ENCODE measurements around the gene SF3B4. TPM values are rescaled to one million over a fixed set of nuclear protein-coding genes. Genes with fewer than 3 reads are reported as not detected.
A peak's percentile ranks its signal among the peaks of the same experiment; 100 is the strongest.

Gene SF3B4
- total and polyA plus RNA-seq, 2 of the 13 experiments (the other 11 are each of a cell fraction or from before 2014, with no cell fraction given) = 13.8 to 14.8 TPM

GRCh38 chr1:149887196-149887455 is 40.5 kb downstream of the SF3B4 start (continued):
- peak; percentile 12; the same call in 1 of the 2 replicates for TF ChIP-seq ZXDC (CRISPR knock-in tag; IDR thresholded peaks at IDR 0.05)
- TF ChIP-seq, protein P1, sequence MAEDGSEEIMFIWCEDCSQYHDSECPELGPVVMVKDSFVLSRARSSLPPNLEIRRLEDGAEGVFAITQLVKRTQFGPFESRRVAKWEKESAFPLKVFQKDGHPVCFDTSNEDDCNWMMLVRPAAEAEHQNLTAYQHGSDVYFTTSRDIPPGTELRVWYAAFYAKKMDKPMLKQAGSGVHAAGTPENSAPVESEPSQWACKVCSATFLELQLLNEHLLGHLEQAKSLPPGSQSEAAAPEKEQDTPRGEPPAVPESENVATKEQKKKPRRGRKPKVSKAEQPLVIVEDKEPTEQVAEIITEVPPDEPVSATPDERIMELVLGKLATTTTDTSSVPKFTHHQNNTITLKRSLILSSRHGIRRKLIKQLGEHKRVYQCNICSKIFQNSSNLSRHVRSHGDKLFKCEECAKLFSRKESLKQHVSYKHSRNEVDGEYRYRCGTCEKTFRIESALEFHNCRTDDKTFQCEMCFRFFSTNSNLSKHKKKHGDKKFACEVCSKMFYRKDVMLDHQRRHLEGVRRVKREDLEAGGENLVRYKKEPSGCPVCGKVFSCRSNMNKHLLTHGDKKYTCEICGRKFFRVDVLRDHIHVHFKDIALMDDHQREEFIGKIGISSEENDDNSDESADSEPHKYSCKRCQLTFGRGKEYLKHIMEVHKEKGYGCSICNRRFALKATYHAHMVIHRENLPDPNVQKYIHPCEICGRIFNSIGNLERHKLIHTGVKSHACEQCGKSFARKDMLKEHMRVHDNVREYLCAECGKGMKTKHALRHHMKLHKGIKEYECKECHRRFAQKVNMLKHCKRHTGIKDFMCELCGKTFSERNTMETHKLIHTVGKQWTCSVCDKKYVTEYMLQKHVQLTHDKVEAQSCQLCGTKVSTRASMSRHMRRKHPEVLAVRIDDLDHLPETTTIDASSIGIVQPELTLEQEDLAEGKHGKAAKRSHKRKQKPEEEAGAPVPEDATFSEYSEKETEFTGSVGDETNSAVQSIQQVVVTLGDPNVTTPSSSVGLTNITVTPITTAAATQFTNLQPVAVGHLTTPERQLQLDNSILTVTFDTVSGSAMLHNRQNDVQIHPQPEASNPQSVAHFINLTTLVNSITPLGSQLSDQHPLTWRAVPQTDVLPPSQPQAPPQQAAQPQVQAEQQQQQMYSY (CRISPR knock-in tag; IDR thresholded peaks at IDR 0.05) = peak; percentile 28; the same call in 1 of the 2 replicates
- TF ChIP-seq POLR2A (IDR thresholded peaks at IDR 0.05; ENCODE audit: insufficient read depth in 1 of 2, low read depth in 2 of 2, low read length in 2 of 2) = peak in 1 of 2 experiments; percentile 15; a peak in 2 of 4 replicates
- 0 out of 2 replicates have a peak, but pooled peaks have one; percentile 10 for TF ChIP-seq ZFY (CRISPR knock-in tag; IDR thresholded peaks at IDR 0.05)

- peak overlapping the region; percentile 87 for H3K9ac ChIP-seq (ENCODE audit: insufficient read depth, low read depth, low read length)
- FAIRE-seq (peak; percentile 96), ATAC-seq (peak; percentile 70), DNase-seq (ENCODE audit: low spot score) (peak; percentile 99)
- CTCF ChIA-PET (ENCODE audit: low intra/inter-chr PET ratio, low total read pairs) = no interaction called here
- no peak overlapping the region for H2AFZ ChIP-seq (ENCODE audit: low read length)
- WGBS (ENCODE audit: low lambda C conversion rate) = under 1% methylated on average over 27 of the region's 62 CpGs
- intact Hi-C loops (cut with micrococcal nuclease; ENCODE audit: unreplicated experiment) (no loop called here), in situ Hi-C loops (cut with HindIII; ENCODE audit: extremely low pct_ligation_motif_present, low pct_unique_long_range_greater_than_20kb) (no loop called here)
- H3K9me3 ChIP-seq (ENCODE audit: low read length) = no peaks in the 10 kb centered on the region
- BruUV-seq (replicated peaks) = TSS peak; percentile 95
- no peaks in the 10 kb centered on the region; a peak in 1 of 5 replicates for H3K27me3 ChIP-seq (ENCODE audit: control insufficient read depth in 1 of 2, insufficient read depth in 2 of 2, low read length in 2 of 2)
- H3K4me1 ChIP-seq (ENCODE audit: insufficient read depth, low read length) = peaks cover 45% of the 10 kb centered on the region
- peak overlapping the region; percentile 98 for H3K4me2 ChIP-seq (ENCODE audit: low read depth, low read length)
- peak overlapping the region; percentile 95 for H3K27ac ChIP-seq (ENCODE audit: extremely low read length, insufficient read depth, low read length)
- H4K20me1 ChIP-seq (ENCODE audit: insufficient read depth, low read length) = no peaks in the 10 kb centered on the region
- no peaks in the 10 kb centered on the region for H3K36me3 ChIP-seq (replicated peaks in 1 of 2; ENCODE audit: control insufficient read depth in 1 of 2, insufficient read depth in 2 of 2, low read length in 2 of 2)
- POLR2A ChIA-PET = interaction anchor here (1.0 to 5.4 kb wide), 20 partner anchors 9 to 300 kb away, joined by 3 to 74 read pairs (median 8); partner anchors contain the start of genes BOLA1, MTMR11, OTUD7B and PLEKHO1
- peak overlapping the region; percentile 64 to 76 (median 68); a peak in 5 of 6 replicates for H3K4me3 ChIP-seq (replicated peaks in 1 of 3; ENCODE audit: insufficient read depth in 1 of 3, low read depth in 2 of 3, low read length in 3 of 3)
- H3K79me2 ChIP-seq (ENCODE audit: insufficient read depth, low read length) = peaks cover 3% of the 10 kb centered on the region
- TF ChIP-seq CENPT (CRISPR knock-in tag; IDR thresholded peaks at IDR 0.05; ENCODE audit: low read depth) = no peak; the same call in 1 of the 2 replicates
- TF ChIP-seq SMC3 (IDR thresholded peaks at IDR 0.05; ENCODE audit: low read length) = no peak
- TF ChIP-seq TBX3 (IDR thresholded peaks at IDR 0.05; ENCODE audit: borderline replicate concordance) = no peak
- TF ChIP-seq, protein P2, sequence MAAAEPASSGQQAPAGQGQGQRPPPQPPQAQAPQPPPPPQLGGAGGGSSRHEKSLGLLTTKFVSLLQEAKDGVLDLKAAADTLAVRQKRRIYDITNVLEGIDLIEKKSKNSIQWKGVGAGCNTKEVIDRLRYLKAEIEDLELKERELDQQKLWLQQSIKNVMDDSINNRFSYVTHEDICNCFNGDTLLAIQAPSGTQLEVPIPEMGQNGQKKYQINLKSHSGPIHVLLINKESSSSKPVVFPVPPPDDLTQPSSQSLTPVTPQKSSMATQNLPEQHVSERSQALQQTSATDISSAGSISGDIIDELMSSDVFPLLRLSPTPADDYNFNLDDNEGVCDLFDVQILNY (CRISPR knock-in tag; conservative IDR thresholded peaks at IDR 0.05) = peak; percentile 71
- TF ChIP-seq REL (CRISPR knock-in tag; conservative IDR thresholded peaks at IDR 0.05) = no peak
- no peak for TF ChIP-seq ZNF205 (CRISPR knock-in tag; IDR thresholded peaks at IDR 0.05)
- no peak for TF ChIP-seq AKAP8 (CRISPR knock-in tag; IDR thresholded peaks at IDR 0.05)
- no peak for TF ChIP-seq ZFP36 (IDR thresholded peaks at IDR 0.05; ENCODE audit: borderline replicate concordance, low read depth, low read length, partially characterized antibody)
- TF ChIP-seq BRCA1 (CRISPR knock-in tag; IDR thresholded peaks at IDR 0.05) = no peak; the same call in none of the 2 replicates
- TF ChIP-seq ISX (CRISPR knock-in tag; conservative IDR thresholded peaks at IDR 0.05) = no peak
- TF ChIP-seq CEBPG (CRISPR knock-in tag; IDR thresholded peaks at IDR 0.05) = peak; percentile 41
- TF ChIP-seq ZNF598 (CRISPR knock-in tag; IDR thresholded peaks at IDR 0.05; ENCODE audit: borderline replicate concordance) = no peak
Measured at GRCh38 chr1:149886396-149887195, 41.0 kb downstream of the SF3B4 start.

Data from HepG2 (cell line).